A549 (cell line): ENCODE data around the gene PTPN13. TPM values are rescaled to one million over a fixed set of nuclear protein-coding genes. Genes with fewer than 3 reads are reported as not detected.

Experiments used
- ATAC-seq, 2 experiments: fragments of 200-7000 bp in 1 of 2; fragments of >200 bp in 1 of 2; cut with Nextera tagmentation in 1 of 2; cut with Tn5 transposase in 1 of 2; 3 replicates each; pipeline versions ENCODE4 v1.8.0 to v1.9.1; 2018 to 2020; ENCODE audit warnings: mild to moderate bottlenecking in 1 of 2, moderate library complexity in 1 of 2
- CTCF ChIA-PET: fragments of 300-600 bp; sonication (Branson Sonifier 250); formaldehyde crosslinking; extraction: SDS; loops from one replicate; lab custom pipeline; 2021; ENCODE audit warnings: antibody characterized with exemption, inconsistent platforms; lab: Yijun Ruan, JAX
- POLR2A ChIA-PET: fragments of 350-600 bp; formaldehyde crosslinking; extraction: SDS; loops from one replicate; lab custom pipeline; 2021; ENCODE audit warnings: antibody characterized with exemption, inconsistent platforms; lab: Yijun Ruan, JAX
- DNase-seq, 2 experiments: peaks; one replicate each; pipeline versions ENCODE4 v3.0.0 to v3.0.0-alpha.2; 2011 to 2016; ENCODE audit warnings: low read depth in 1 of 2, low spot score in 1 of 2
- FAIRE-seq: peaks from 2 replicates; lab custom pipeline; 2011; peaks lifted over from hg19 to GRCh38; lab: Jason Lieb, UNC
- H3K27ac ChIP-seq, 2 experiments: fragments of >200 bp; sonication (Bioruptor Twin); formaldehyde crosslinking; 3 replicates each; pipeline ENCODE4 v1.5.1; 2016 to 2017
- H3K4me1 ChIP-seq: fragments of >200 bp; sonication (Bioruptor Twin); formaldehyde crosslinking; 3 replicates; pipeline ENCODE4 v1.6.1; 2016
- H3K4me2 ChIP-seq: fragments of >200 bp; sonication (Bioruptor Twin); formaldehyde crosslinking; 3 replicates; pipeline ENCODE4 v1.6.1; 2016
- H3K4me3 ChIP-seq: fragments of >200 bp; sonication (Bioruptor Twin); formaldehyde crosslinking; 3 replicates; pipeline ENCODE4 v1.5.1; 2016
- H3K9me3 ChIP-seq: fragments of >200 bp; sonication (Bioruptor Twin); formaldehyde crosslinking; 3 replicates; pipeline ENCODE4 v1.6.1; 2016
- ATOH8 ChIP-seq: fragments of 250-450 bp; sonication (Bioruptor Pico); IDR thresholded peaks from 2 replicates; pipeline ENCODE4 v1.5.0; 2020; ENCODE audit warnings: low read depth, mild to moderate bottlenecking, moderate library complexity
- CBX8 ChIP-seq: fragments of 200-600 bp; sonication (generic); IDR thresholded peaks from 2 replicates; pipeline ENCODE4 v1.6.1; 2016
- CHD2 ChIP-seq: fragments of 150-350 bp; IDR thresholded peaks from 2 replicates; pipeline ENCODE4 v1.6.1; 2014; ENCODE audit warnings: low read length; ENCODE audit not compliant: partially characterized antibody
- CHD4 ChIP-seq: fragments of 200-600 bp; sonication (generic); IDR thresholded peaks from 2 replicates; pipeline ENCODE4 v1.6.1; 2016; ENCODE audit warnings: antibody characterized with exemption, mild to moderate bottlenecking, borderline replicate concordance
- FOSB ChIP-seq: fragments of 250-450 bp; sonication (Bioruptor Pico); IDR thresholded peaks from 2 replicates; pipeline ENCODE4 v1.5.0; 2020; ENCODE audit warnings: mild to moderate bottlenecking, moderate library complexity
- FOXS1 ChIP-seq: fragments of 250-450 bp; sonication (Bioruptor Pico); IDR thresholded peaks from 2 replicates; pipeline ENCODE4 v1.5.0; 2020; ENCODE audit warnings: mild to moderate bottlenecking, moderate library complexity
- GATA3 ChIP-seq: IDR thresholded peaks from 2 replicates; pipeline ENCODE4 v1.6.1; 2012; ENCODE audit warnings: borderline replicate concordance
- HDAC2 ChIP-seq: fragments of 200-600 bp; sonication (generic); IDR thresholded peaks from 2 replicates; pipeline ENCODE4 v1.6.1; 2016
- JUN ChIP-seq, 2 experiments: fragments of >200 bp; sonication (Bioruptor Twin); formaldehyde crosslinking; IDR thresholded peaks; 2 replicates in 1 of 2; 3 replicates in 1 of 2; pipeline ENCODE4 v1.6.1; 2016 to 2017
- KDM1A ChIP-seq: fragments of 200-600 bp; sonication (generic); IDR thresholded peaks from 2 replicates; pipeline ENCODE4 v1.6.1; 2016; ENCODE audit warnings: low read depth, mild to moderate bottlenecking
- MAZ ChIP-seq: fragments of 150-350 bp; IDR thresholded peaks from 2 replicates; pipeline ENCODE4 v1.6.1; 2014; ENCODE audit warnings: antibody characterized with exemption, low read depth, low read length, borderline replicate concordance
- NPAS2 ChIP-seq: fragments of 250-450 bp; sonication (Bioruptor Pico); IDR thresholded peaks from 2 replicates; pipeline ENCODE4 v1.8.0; 2022; ENCODE audit warnings: mild to moderate bottlenecking, moderate library complexity, borderline replicate concordance
- NR3C1 ChIP-seq: fragments of >200 bp; sonication (Bioruptor Twin); formaldehyde crosslinking; IDR thresholded peaks from 3 replicates; pipeline ENCODE4 v1.6.1; 2017
- PHF8 ChIP-seq: fragments of 200-600 bp; sonication (generic); IDR thresholded peaks from 2 replicates; pipeline ENCODE4 v1.6.1; 2016; ENCODE audit warnings: low read depth, mild to moderate bottlenecking, antibody characterized with exemption, moderate library complexity, borderline replicate concordance
- POLR2A ChIP-seq: IDR thresholded peaks from 2 replicates; pipeline ENCODE4 v1.6.1; 2012; ENCODE audit warnings: mild to moderate bottlenecking, low read length
- POLR2AphosphoS2 ChIP-seq: conservative IDR thresholded peaks from 2 replicates; pipeline ENCODE4 v1.6.1; 2012; ENCODE audit warnings: low read length, improper control_type of control experiment, inconsistent platforms
- RAD21 ChIP-seq, 2 experiments: fragments of >200 bp in 1 of 2; sonication (Bioruptor Twin) in 1 of 2; formaldehyde crosslinking in 1 of 2; IDR thresholded peaks in 1 of 2; conservative IDR thresholded peaks in 1 of 2; 2 replicates in 1 of 2; 3 replicates in 1 of 2; pipeline ENCODE4 v1.6.1; 2012 to 2018; ENCODE audit warnings: inconsistent platforms in 1 of 2
- RARB ChIP-seq: fragments of 250-450 bp; sonication (Bioruptor Pico); IDR thresholded peaks from 2 replicates; pipeline ENCODE4 v1.8.0; 2021; ENCODE audit warnings: mild to moderate bottlenecking, moderate library complexity
- RCOR1 ChIP-seq: fragments of 150-350 bp; IDR thresholded peaks from 2 replicates; pipeline ENCODE4 v1.6.1; 2014; ENCODE audit warnings: antibody characterized with exemption, low read length, low read depth
- RFX5 ChIP-seq: fragments of 450-650 bp; IDR thresholded peaks from 2 replicates; pipeline ENCODE4 v1.7.1; 2014; ENCODE audit warnings: antibody characterized with exemption, mild to moderate bottlenecking, moderate library complexity
- RNF2 ChIP-seq: fragments of 200-600 bp; sonication (generic); IDR thresholded peaks from 2 replicates; pipeline ENCODE4 v1.6.1; 2016; ENCODE audit warnings: low read depth, mild to moderate bottlenecking, antibody characterized with exemption, moderate library complexity, borderline replicate concordance
- SREBF2 ChIP-seq: fragments of 450-650 bp; IDR thresholded peaks from 2 replicates; pipeline ENCODE4 v1.6.1; 2014; ENCODE audit warnings: mild to moderate bottlenecking, moderate library complexity
- TFCP2L1 ChIP-seq: fragments of 250-450 bp; sonication (Bioruptor Pico); IDR thresholded peaks from 2 replicates; pipeline ENCODE4 v1.5.0; 2021; ENCODE audit warnings: mild to moderate bottlenecking
- TP53 ChIP-seq: fragments of 250-450 bp; sonication (Bioruptor Pico); IDR thresholded peaks from 2 replicates; pipeline ENCODE4 v1.5.0; 2021; ENCODE audit warnings: mild to moderate bottlenecking, moderate library complexity
- ZSCAN20 ChIP-seq: fragments of 250-450 bp; sonication (Bioruptor Pico); IDR thresholded peaks from 2 replicates; pipeline ENCODE4 v1.8.0; 2022; ENCODE audit warnings: mild to moderate bottlenecking, moderate library complexity
- WGBS: methylation state at CpG from one replicate; pipeline ENCODE4 v1.1.6; 2017; ENCODE audit errors: missing lambda C conversion rate; 5-methylcytosine and 5-hydroxymethylcytosine counted together
- polyA plus RNA-seq, 4 experiments: library from polyadenylated mRNA; depleted of rRNA in 3 of 4; stranded (reverse); fragments of >200 nt; fragmentation: RNase III in 1 of 4; extraction: RNeasy Plus Mini Kit Qiagen cat#74134 plus additional on column Dnase treatment in 1 of 4; gene quantifications; 2 replicates in 3 of 4; 3 replicates in 1 of 4; pipeline ENCODE4 v1.2.3, GENCODE V29; 2011 to 2017
- TF ChIP-seq, protein P1 (sequence below): fragments of >200 bp; sonication (Bioruptor Twin); formaldehyde crosslinking; IDR thresholded peaks from 2 replicates; pipeline ENCODE4 v1.6.1; 2016
- TF ChIP-seq, protein P2 (sequence below): IDR thresholded peaks from 2 replicates; pipeline ENCODE4 v1.6.1; 2012; ENCODE audit warnings: low read depth, borderline replicate concordance
- TF ChIP-seq, protein P3 (sequence below): fragments of 250-450 bp; sonication (Bioruptor Pico); IDR thresholded peaks from 2 replicates; pipeline ENCODE4 v1.5.0; 2021; ENCODE audit warnings: mild to moderate bottlenecking, moderate library complexity, borderline replicate concordance

The PTPN13 gene
- polyA plus RNA-seq, 2 of the 4 experiments (the other 2 are of a cell fraction), result 10.4 to 13.3 TPM

DNA sequence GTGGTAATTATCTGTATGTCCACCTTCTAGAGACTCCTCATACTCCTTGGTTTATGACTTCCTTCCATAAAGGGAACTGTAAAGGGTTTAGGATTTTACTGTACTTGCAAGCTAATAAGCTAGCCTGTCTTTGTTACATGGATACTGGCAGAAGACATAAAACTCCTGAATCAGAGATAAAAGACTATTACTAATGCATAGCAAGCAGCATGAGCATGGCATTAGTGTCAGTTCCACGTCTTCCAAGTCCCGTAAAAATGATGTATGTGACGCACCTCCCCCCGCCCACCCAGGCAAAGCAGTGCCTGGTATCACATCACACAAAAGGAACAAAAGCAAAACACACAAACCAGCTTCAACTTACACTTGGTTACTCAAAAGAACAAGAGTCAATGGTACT is 184.1 kb downstream of the PTPN13 start:
- no peak for ATAC-seq
- ChIA-PET CTCF (no interaction called here), POLR2A (no interaction called here)
- no peak for DNase-seq
- WGBS, result 93% methylated on average over 4 of the region's 4 CpGs
- no peak for FAIRE-seq
- Histone ChIP-seq H3K4me3 (no peak overlapping the region), H3K4me1 (no peaks in the 10 kb centered on the region), H3K9me3 (no peaks in the 10 kb centered on the region), H3K27ac (no peak overlapping the region), H3K4me2 (no peak overlapping the region)
- TF ChIP-seq RARB (CRISPR knock-in tag) (no peak), TP53 (CRISPR knock-in tag) (no peak), ATOH8 (no peak), FOXS1 (CRISPR knock-in tag) (no peak), ZSCAN20 (CRISPR knock-in tag) (no peak), RAD21 (conservative IDR thresholded peaks at IDR 0.05 in 1 of 2, IDR thresholded peaks at IDR 0.05 in 1 of 2) (no peak)

DNA sequence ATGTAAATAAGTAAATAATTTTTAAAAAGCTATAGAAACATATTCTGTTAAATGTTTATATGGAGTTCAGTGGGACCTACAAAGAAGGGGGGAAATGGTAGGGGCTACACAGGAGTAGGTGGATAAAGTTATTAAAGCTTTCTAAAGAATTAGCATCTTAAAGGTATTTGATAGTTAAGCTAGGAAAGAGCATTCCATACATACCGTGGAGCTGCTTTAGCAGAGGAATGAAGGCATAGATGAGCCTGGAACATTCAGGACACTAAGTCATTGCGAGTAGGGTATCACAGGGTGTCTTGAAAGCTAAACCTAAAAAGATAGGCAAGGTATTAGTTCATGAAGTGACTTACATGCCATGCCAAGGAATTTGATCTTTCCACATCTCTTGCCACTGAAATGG is 194.7 kb downstream of the PTPN13 start:
- Histone ChIP-seq H3K4me2 (no peak overlapping the region), H3K9me3 (no peaks in the 10 kb centered on the region)
- WGBS, result 65% methylated on average over 2 of the region's 2 CpGs
- TF ChIP-seq ATOH8 (no peak), RNF2 (no peak), TFCP2L1 (no peak), HDAC2 (no peak), PHF8 (no peak), RCOR1 (no peak), CHD2 (no peak), ZSCAN20 (CRISPR knock-in tag) (no peak), SREBF2 (no peak), FOSB (CRISPR knock-in tag) (no peak), RFX5 (no peak), KDM1A (no peak), GATA3 (no peak), NR3C1 (no peak), POLR2AphosphoS2 (no peak), CBX8 (no peak), NPAS2 (CRISPR knock-in tag) (no peak), CHD4 (no peak)
- TF ChIP-seq, protein P1, sequence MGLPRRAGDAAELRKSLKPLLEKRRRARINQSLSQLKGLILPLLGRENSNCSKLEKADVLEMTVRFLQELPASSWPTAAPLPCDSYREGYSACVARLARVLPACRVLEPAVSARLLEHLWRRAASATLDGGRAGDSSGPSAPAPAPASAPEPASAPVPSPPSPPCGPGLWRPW, result no peak
- TF ChIP-seq, protein P2, sequence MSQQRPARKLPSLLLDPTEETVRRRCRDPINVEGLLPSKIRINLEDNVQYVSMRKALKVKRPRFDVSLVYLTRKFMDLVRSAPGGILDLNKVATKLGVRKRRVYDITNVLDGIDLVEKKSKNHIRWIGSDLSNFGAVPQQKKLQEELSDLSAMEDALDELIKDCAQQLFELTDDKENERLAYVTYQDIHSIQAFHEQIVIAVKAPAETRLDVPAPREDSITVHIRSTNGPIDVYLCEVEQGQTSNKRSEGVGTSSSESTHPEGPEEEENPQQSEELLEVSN, result no peak
- TF ChIP-seq, all 56 proteins: peak for 0
- ChIA-PET POLR2A (no interaction called here), CTCF (no interaction called here)
- FAIRE-seq, result no peak
- DNase-seq, result no peak
- Histone ChIP-seq H3K4me1 (no peaks in the 10 kb centered on the region), H3K27ac (no peak overlapping the region), H3K4me3 (no peak overlapping the region)
- ATAC-seq, result no peak

- Histone ChIP-seq H3K4me3 (no peak overlapping the region), H3K9me3 (no peaks in the 10 kb centered on the region), H3K27ac (no peak overlapping the region), H3K4me2 (no peak overlapping the region), H3K4me1 (no peaks in the 10 kb centered on the region)
- POLR2A ChIA-PET, result no interaction called here
- WGBS, result 100% methylated on average over 5 of the region's 8 CpGs
- ATAC-seq, result no peak
- no peak for FAIRE-seq
- DNase-seq, result peak in 1 of 2 experiments; percentile 1
- CTCF ChIA-PET, result no interaction called here
- TF ChIP-seq GATA3 (no peak), FOSB (CRISPR knock-in tag) (no peak), MAZ (no peak), TFCP2L1 (no peak), POLR2A (no peak), PHF8 (no peak), RAD21 (conservative IDR thresholded peaks at IDR 0.05 in 1 of 2, IDR thresholded peaks at IDR 0.05 in 1 of 2) (no peak), JUN (IDR thresholded peaks at IDR 0.05) (no peak)
- TF ChIP-seq, protein P3, sequence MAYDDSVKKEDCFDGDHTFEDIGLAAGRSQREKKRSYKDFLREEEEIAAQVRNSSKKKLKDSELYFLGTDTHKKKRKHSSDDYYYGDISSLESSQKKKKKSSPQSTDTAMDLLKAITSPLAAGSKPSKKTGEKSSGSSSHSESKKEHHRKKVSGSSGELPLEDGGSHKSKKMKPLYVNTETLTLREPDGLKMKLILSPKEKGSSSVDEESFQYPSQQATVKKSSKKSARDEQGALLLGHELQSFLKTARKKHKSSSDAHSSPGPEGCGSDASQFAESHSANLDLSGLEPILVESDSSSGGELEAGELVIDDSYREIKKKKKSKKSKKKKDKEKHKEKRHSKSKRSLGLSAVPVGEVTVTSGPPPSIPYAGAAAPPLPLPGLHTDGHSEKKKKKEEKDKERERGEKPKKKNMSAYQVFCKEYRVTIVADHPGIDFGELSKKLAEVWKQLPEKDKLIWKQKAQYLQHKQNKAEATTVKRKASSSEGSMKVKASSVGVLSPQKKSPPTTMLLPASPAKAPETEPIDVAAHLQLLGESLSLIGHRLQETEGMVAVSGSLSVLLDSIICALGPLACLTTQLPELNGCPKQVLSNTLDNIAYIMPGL (CRISPR knock-in tag), result no peak
These were observed 197.0 kb downstream of the PTPN13 start for GRCh38 chr4:86791126-86791525.
